IMR-90 (cell line): ENCODE results near the gene LRIT2. TPM values are rescaled to one million over a fixed set of nuclear protein-coding genes. Genes with fewer than 3 reads are reported as not detected.

Source experiments
- ATAC-seq: fragments of 200-7000 bp; cut with Tn5 transposase; 2 replicates; pipeline ENCODE4 v1.9.1; 2020; ENCODE audit warnings: low read depth, mild to moderate bottlenecking, moderate library complexity
- BruUV-seq: library from RNA; stranded (reverse); fragments of 400-500 nt; replicated peaks from 2 replicates; lab custom pipeline; 2021; lab: Mats Ljungman, UMichigan
- CTCF ChIA-PET: fragments of 300-600 bp; formaldehyde crosslinking; extraction: SDS; loops from one replicate; lab custom pipeline; 2021; ENCODE audit warnings: antibody characterized with exemption; lab: Yijun Ruan, JAX
- POLR2A ChIA-PET: fragments of 300-600 bp; sonication (Branson Sonifier 250); formaldehyde crosslinking; loops from one replicate; lab custom pipeline; 2022; ENCODE audit warnings: antibody characterized with exemption; ENCODE audit not compliant: unreplicated experiment; lab: Charles Lee
- DNase-seq: peaks from one replicate; pipeline ENCODE4 v3.0.0; 2013
- H2AFZ ChIP-seq: replicated peaks from 2 replicates; pipeline ENCODE3; 2013; ENCODE audit warnings: low read length, mild to moderate bottlenecking; ENCODE audit not compliant: poor library complexity
- H2AK5ac ChIP-seq: 2 replicates; pipeline ENCODE4 v1.6.1; 2013; ENCODE audit warnings: low read depth, low read length, inconsistent platforms
- H2AK9ac ChIP-seq: replicated peaks from 2 replicates; pipeline ENCODE3; 2013; ENCODE audit warnings: mild to moderate bottlenecking, low read depth, low read length, moderate library complexity; ENCODE audit not compliant: poor library complexity
- H2BK120ac ChIP-seq: 2 replicates; pipeline ENCODE4 v1.6.1; 2013; ENCODE audit warnings: low read depth, low read length, inconsistent platforms
- H2BK15ac ChIP-seq: 3 replicates; pipeline ENCODE4 v1.6.1; 2013; ENCODE audit warnings: low read depth, low read length, inconsistent platforms
- H2BK20ac ChIP-seq: 2 replicates; pipeline ENCODE4 v1.6.1; 2013; ENCODE audit warnings: low read depth, mild to moderate bottlenecking, inconsistent platforms, low read length, moderate library complexity
- H2BK5ac ChIP-seq: 2 replicates; pipeline ENCODE4 v1.6.1; 2013; ENCODE audit warnings: mild to moderate bottlenecking, low read depth, low read length, inconsistent platforms; ENCODE audit not compliant: poor library complexity, severe bottlenecking
- H3K14ac ChIP-seq: replicated peaks from 2 replicates; pipeline ENCODE4 v1.6.1; 2013; ENCODE audit warnings: low read depth, low read length, inconsistent platforms
- H3K18ac ChIP-seq: 2 replicates; pipeline ENCODE4 v1.6.1; 2013; ENCODE audit warnings: low read depth, low read length, control low read depth
- H3K23ac ChIP-seq: 2 replicates; pipeline ENCODE4 v1.6.1; 2013; ENCODE audit warnings: low read depth, low read length, inconsistent platforms
- H3K27ac ChIP-seq: 2 replicates; pipeline ENCODE4 v1.5.1; 2013; ENCODE audit warnings: mild to moderate bottlenecking, control low read depth, low read length; ENCODE audit not compliant: insufficient read depth
- H3K27me3 ChIP-seq: 2 replicates; pipeline ENCODE4 v1.6.1; 2013; ENCODE audit warnings: low read length; ENCODE audit not compliant: control insufficient read depth, insufficient read depth
- H3K36me3 ChIP-seq: 2 replicates; pipeline ENCODE4 v1.6.1; 2013; ENCODE audit warnings: low read length, mixed read lengths; ENCODE audit not compliant: control insufficient read depth, insufficient read depth
- H3K4ac ChIP-seq: 2 replicates; pipeline ENCODE4 v1.6.1; 2013; ENCODE audit warnings: low read depth, low read length, inconsistent platforms
- H3K4me1 ChIP-seq: 2 replicates; pipeline ENCODE4 v1.6.1; 2013; ENCODE audit warnings: low read length, mixed read lengths; ENCODE audit not compliant: control insufficient read depth, insufficient read depth
- H3K4me2 ChIP-seq: 2 replicates; pipeline ENCODE4 v1.6.1; 2013; ENCODE audit warnings: low read depth, mild to moderate bottlenecking, control low read depth, low read length, moderate library complexity
- H3K4me3 ChIP-seq: 2 replicates; pipeline ENCODE4 v1.5.1; 2013; ENCODE audit warnings: low read depth, mild to moderate bottlenecking, control low read depth, low read length, moderate library complexity; ENCODE audit not compliant: insufficient read depth
- H3K56ac ChIP-seq: 2 replicates; pipeline ENCODE4 v1.6.1; 2013; ENCODE audit warnings: low read length, inconsistent platforms; ENCODE audit not compliant: insufficient read depth; ENCODE audit errors: extremely low read depth
- H3K79me1 ChIP-seq, 2 experiments: 2 replicates each; pipeline ENCODE4 v1.6.1; 2013; ENCODE audit warnings: low read length in 2 of 2, inconsistent platforms in 1 of 2, low read depth in 1 of 2
- H3K9ac ChIP-seq: 2 replicates; pipeline ENCODE4 v1.6.1; 2013; ENCODE audit warnings: low read depth, low read length, control low read depth
- H3K9me1 ChIP-seq: 2 replicates; pipeline ENCODE4 v1.6.1; 2013; ENCODE audit warnings: low read length, inconsistent platforms; ENCODE audit not compliant: insufficient read depth
- H3K9me3 ChIP-seq: 2 replicates; pipeline ENCODE4 v1.6.1; 2013; ENCODE audit warnings: low read length; ENCODE audit not compliant: control insufficient read depth, insufficient read depth
- H4K20me1 ChIP-seq: 2 replicates; pipeline ENCODE4 v1.6.1; 2013; ENCODE audit warnings: low read length, inconsistent platforms; ENCODE audit not compliant: insufficient read depth
- H4K5ac ChIP-seq: 2 replicates; pipeline ENCODE4 v1.6.1; 2013; ENCODE audit warnings: mild to moderate bottlenecking, low read depth, low read length, control low read depth
- H4K8ac ChIP-seq, 2 experiments: 2 replicates each; pipeline ENCODE4 v1.6.1; 2013; ENCODE audit warnings: low read depth in 2 of 2, low read length in 2 of 2, control low read depth in 1 of 2, inconsistent platforms in 1 of 2
- H4K91ac ChIP-seq: 2 replicates; pipeline ENCODE4 v1.6.1; 2013; ENCODE audit warnings: low read depth, low read length, inconsistent platforms; ENCODE audit not compliant: insufficient read depth
- BHLHE40 ChIP-seq: fragments of 150-350 bp; IDR thresholded peaks from 2 replicates; pipeline ENCODE4 v1.6.1; 2016; ENCODE audit warnings: mild to moderate bottlenecking, low read depth, low read length
- CEBPB ChIP-seq: IDR thresholded peaks from 2 replicates; pipeline ENCODE4 v1.6.1; 2012; ENCODE audit warnings: low read depth, low read length, improper control_type of control experiment
- CHD1 ChIP-seq: IDR thresholded peaks from 2 replicates; pipeline ENCODE4 v1.6.1; 2012; ENCODE audit warnings: low read depth, low read length, improper control_type of control experiment
- CTCF ChIP-seq: conservative IDR thresholded peaks from 2 replicates; pipeline ENCODE4 v1.5.1; 2012; ENCODE audit warnings: mild to moderate bottlenecking, low read depth, low read length, improper control_type of control experiment
- ELK1 ChIP-seq: fragments of 150-350 bp; IDR thresholded peaks from 2 replicates; pipeline ENCODE4 v1.6.1; 2016; ENCODE audit warnings: low read depth, mild to moderate bottlenecking, low read length, moderate library complexity, borderline replicate concordance
- FOS ChIP-seq: fragments of 150-350 bp; IDR thresholded peaks from 2 replicates; pipeline ENCODE4 v1.6.1; 2016; ENCODE audit warnings: low read depth, low read length
- MAFK ChIP-seq: IDR thresholded peaks from 2 replicates; pipeline ENCODE4 v1.6.1; 2012; ENCODE audit warnings: low read depth, low read length, improper control_type of control experiment
- MAZ ChIP-seq: IDR thresholded peaks from 2 replicates; pipeline ENCODE4 v1.6.1; 2012; ENCODE audit warnings: low read depth, mild to moderate bottlenecking, low read length, improper control_type of control experiment, moderate library complexity, borderline replicate concordance
- MXI1 ChIP-seq: IDR thresholded peaks from 2 replicates; pipeline ENCODE4 v1.6.1; 2012; ENCODE audit warnings: low read depth, mild to moderate bottlenecking, low read length, moderate library complexity, borderline replicate concordance
- NFE2L2 ChIP-seq: fragments of 150-350 bp; IDR thresholded peaks from 2 replicates; pipeline ENCODE4 v1.6.1; 2016; ENCODE audit warnings: low read depth, mild to moderate bottlenecking, low read length
- POLR2A ChIP-seq: IDR thresholded peaks from 2 replicates; pipeline ENCODE4 v1.6.1; 2012; ENCODE audit warnings: mild to moderate bottlenecking, low read depth, low read length
- RAD21 ChIP-seq: IDR thresholded peaks from 2 replicates; pipeline ENCODE4 v1.6.1; 2012; ENCODE audit warnings: low read length, improper control_type of control experiment
- RCOR1 ChIP-seq: IDR thresholded peaks from 2 replicates; pipeline ENCODE4 v1.6.1; 2012; ENCODE audit warnings: mild to moderate bottlenecking, low read length, improper control_type of control experiment; ENCODE audit not compliant: insufficient replicate concordance
- RFX5 ChIP-seq: IDR thresholded peaks from 2 replicates; pipeline ENCODE4 v1.8.0; 2012; ENCODE audit warnings: low read depth, mild to moderate bottlenecking, low read length, moderate library complexity
- SMC3 ChIP-seq: fragments of 150-350 bp; IDR thresholded peaks from 2 replicates; pipeline ENCODE4 v1.6.1; 2016; ENCODE audit warnings: low read depth, mild to moderate bottlenecking, antibody characterized with exemption, low read length, moderate library complexity
- WGBS, 2 experiments: methylation state at CpG; one replicate each; pipeline versions ENCODE4 v1.1.5 to v1.1.7; 2013; ENCODE audit warnings: missing lambda C conversion rate in 2 of 2; ENCODE audit not compliant: insufficient read length in 1 of 2; ENCODE audit errors: extremely low coverage in 2 of 2; 5-methylcytosine and 5-hydroxymethylcytosine counted together
- dilution Hi-C: fragments of 300-500 bp; cut with HindIII; formaldehyde crosslinking; loops from one replicate; pipeline ENCODE4 v1.14.3; 2018; ENCODE audit warnings: low sequenced_read_pairs; ENCODE audit not compliant: unreplicated experiment
- in situ Hi-C: fragments of 300-500 bp; cut with MboI; formaldehyde crosslinking; loops from 3 replicates; pipeline ENCODE4 v1.14.3; 2019; ENCODE audit warnings: low sequenced_read_pairs, inconsistent platforms, mixed read lengths
- intact Hi-C: fragments of 100-400 bp; cut with micrococcal nuclease; formaldehyde crosslinking; loops from 2 replicates; pipeline ENCODE4 v1.10.0; 2022
- polyA plus RNA-seq, 3 experiments: library from polyadenylated mRNA; depleted of rRNA; stranded (reverse); fragments of >200 nt; gene quantifications; 2 replicates each; pipeline ENCODE4 v1.2.3, GENCODE V29; 2012; ENCODE audit warnings: low replicate concordance in 1 of 3
- total RNA-seq: library from RNA; depleted of rRNA; stranded (reverse); fragments of >200 nt; gene quantifications from 2 replicates; pipeline ENCODE4 v1.2.3, GENCODE V29; 2012
- TF ChIP-seq, protein P1 (sequence below): fragments of 150-350 bp; IDR thresholded peaks from 2 replicates; pipeline ENCODE4 v1.6.1; 2017; ENCODE audit warnings: mild to moderate bottlenecking, antibody characterized with exemption, low read length, low read depth

LRIT2 gene
- total and polyA plus RNA-seq, 2 of the 4 experiments (the other 2 are of a cell fraction) = not detected

DNA sequence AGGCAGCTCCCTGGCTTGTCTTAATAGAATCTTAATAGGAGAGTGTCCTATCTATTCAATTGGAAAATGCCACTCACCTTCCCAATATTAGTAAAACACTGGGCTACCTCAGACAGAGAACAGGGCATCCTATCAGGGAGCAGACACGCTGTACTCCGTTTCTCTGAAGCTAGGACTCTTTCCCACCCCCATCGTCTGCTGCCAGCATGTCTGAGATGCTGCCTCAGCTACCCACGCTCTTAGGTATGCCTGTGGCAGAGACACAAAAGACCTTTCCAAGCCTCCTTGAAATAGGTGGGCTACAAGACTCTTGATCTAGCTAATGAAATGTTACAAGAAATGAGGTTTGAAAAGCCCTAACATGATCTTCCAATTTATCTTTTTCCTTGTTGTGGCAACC, 2.5 kb upstream of the LRIT2 start:
- Histone ChIP-seq H3K27me3 (peaks cover 3% of the 10 kb centered on the region; the same call in 1 of the 2 replicates), H2BK5ac (no peak overlapping the region), H3K4me3 (no peak overlapping the region), H4K8ac (no peak overlapping the region), H3K23ac (no peak overlapping the region), H3K4me1 (no peaks in the 10 kb centered on the region), H3K56ac (no peak overlapping the region), H3K9me3 (no peaks in the 10 kb centered on the region), H4K91ac (no peak overlapping the region), H2BK120ac (no peak overlapping the region), H3K4me2 (no peak overlapping the region), H3K79me1 (no peaks in the 10 kb centered on the region), H4K20me1 (no peaks in the 10 kb centered on the region; the same call in 1 of the 2 replicates), H2BK20ac (no peak overlapping the region), H3K9ac (no peak overlapping the region), H3K18ac (no peak overlapping the region), H3K27ac (no peak overlapping the region), H4K5ac (no peak overlapping the region), H2AFZ (no peak overlapping the region), H2AK5ac (no peak overlapping the region), H3K14ac (no peak overlapping the region), H3K4ac (no peak overlapping the region), H2AK9ac (no peak overlapping the region), H3K9me1 (no peaks in the 10 kb centered on the region), H2BK15ac (no peak overlapping the region), H3K36me3 (no peaks in the 10 kb centered on the region)
- WGBS, 2 experiments = no CpG with 5 or more reads among the region's 4 CpGs
- dilution Hi-C loops (no loop called here), in situ Hi-C loops (no loop called here), intact Hi-C loops (no loop called here)
- POLR2A ChIA-PET = no interaction called here
- DNase-seq (no peak), ATAC-seq (no peak)
- no TSS peak for BruUV-seq
- CTCF ChIA-PET = no interaction called here
- TF ChIP-seq FOS (no peak), SMC3 (no peak), CTCF (no peak), CHD1 (no peak), CEBPB (no peak), MAFK (no peak), BHLHE40 (no peak), RAD21 (no peak), NFE2L2 (no peak), RFX5 (no peak), RCOR1 (no peak), POLR2A (no peak), MAZ (no peak), MXI1 (no peak), ELK1 (no peak)
- TF ChIP-seq, protein P1, sequence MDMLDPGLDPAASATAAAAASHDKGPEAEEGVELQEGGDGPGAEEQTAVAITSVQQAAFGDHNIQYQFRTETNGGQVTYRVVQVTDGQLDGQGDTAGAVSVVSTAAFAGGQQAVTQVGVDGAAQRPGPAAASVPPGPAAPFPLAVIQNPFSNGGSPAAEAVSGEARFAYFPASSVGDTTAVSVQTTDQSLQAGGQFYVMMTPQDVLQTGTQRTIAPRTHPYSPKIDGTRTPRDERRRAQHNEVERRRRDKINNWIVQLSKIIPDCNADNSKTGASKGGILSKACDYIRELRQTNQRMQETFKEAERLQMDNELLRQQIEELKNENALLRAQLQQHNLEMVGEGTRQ = no peak
